Measurements from ENCODE around the gene PHACTR3. TPM values are rescaled to one million over a fixed set of nuclear protein-coding genes. Genes with fewer than 3 reads are reported as not detected.

The PHACTR3 gene
- polyA plus RNA-seq, 1 experiment, result not detected

DNA sequence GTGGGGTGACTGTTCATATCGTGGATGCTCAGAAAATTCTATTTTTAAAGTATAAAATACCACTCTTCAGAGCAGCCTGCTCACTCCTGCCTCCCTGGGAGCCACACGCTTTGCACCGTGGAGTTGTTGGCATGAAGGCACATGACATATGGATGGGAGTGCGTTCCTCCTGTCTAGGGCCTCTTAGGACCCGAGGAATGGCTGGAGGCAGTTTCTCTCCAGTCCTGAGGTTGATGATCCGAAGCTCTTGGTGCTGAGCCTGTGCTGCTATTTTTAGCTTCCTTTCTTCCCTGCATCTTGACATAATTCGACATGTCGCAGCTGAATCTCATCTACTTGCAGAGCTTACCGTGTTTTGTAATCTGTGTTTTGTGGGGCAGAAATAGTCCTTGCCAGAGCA is 73.9 kb downstream of the PHACTR3 start:
- no peak overlapping the region for H3K27ac ChIP-seq (ENCODE audit: low read depth, low read length)
- ChIA-PET POLR2A (no interaction called here), CTCF (no interaction called here)
- no peak overlapping the region for H3K4me3 ChIP-seq (ENCODE audit: low read depth, low read length)
- H3K27me3 ChIP-seq (ENCODE audit: control insufficient read depth, insufficient read depth, low read length), result no peaks in the 10 kb centered on the region
- H3K9me3 ChIP-seq (ENCODE audit: control insufficient read depth, insufficient read depth, low read length), result peaks cover 24% of the 10 kb centered on the region
- TF ChIP-seq, protein P1, sequence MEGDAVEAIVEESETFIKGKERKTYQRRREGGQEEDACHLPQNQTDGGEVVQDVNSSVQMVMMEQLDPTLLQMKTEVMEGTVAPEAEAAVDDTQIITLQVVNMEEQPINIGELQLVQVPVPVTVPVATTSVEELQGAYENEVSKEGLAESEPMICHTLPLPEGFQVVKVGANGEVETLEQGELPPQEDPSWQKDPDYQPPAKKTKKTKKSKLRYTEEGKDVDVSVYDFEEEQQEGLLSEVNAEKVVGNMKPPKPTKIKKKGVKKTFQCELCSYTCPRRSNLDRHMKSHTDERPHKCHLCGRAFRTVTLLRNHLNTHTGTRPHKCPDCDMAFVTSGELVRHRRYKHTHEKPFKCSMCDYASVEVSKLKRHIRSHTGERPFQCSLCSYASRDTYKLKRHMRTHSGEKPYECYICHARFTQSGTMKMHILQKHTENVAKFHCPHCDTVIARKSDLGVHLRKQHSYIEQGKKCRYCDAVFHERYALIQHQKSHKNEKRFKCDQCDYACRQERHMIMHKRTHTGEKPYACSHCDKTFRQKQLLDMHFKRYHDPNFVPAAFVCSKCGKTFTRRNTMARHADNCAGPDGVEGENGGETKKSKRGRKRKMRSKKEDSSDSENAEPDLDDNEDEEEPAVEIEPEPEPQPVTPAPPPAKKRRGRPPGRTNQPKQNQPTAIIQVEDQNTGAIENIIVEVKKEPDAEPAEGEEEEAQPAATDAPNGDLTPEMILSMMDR (IDR thresholded peaks at IDR 0.05; ENCODE audit: low read depth, low read length), result no peak
- DNase-seq (ENCODE audit: low read depth, low spot score), result no peak

DNA sequence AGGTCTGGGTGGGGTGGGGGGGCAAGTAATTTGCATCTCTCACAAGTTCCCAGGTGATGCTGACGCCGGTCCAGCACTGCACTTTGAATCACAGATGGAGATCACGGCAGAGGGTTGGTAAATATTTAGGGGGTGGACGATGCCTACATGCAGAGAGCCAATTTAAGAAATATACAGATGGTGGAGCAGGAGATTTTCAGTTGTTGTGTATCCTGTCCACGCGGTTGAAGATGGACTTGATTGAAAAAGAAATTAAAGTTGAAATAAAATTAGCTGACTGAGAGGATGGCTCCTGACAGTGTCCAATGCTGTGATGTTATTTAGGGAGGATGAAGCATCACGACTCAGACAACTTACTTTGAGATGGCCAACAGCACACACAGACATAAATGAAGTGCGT is 74.6 kb downstream of the PHACTR3 start:
- TF ChIP-seq, protein P1 (IDR thresholded peaks at IDR 0.05; ENCODE audit: low read depth, low read length), result no peak
- CTCF ChIA-PET, result no interaction called here
- DNase-seq (ENCODE audit: low read depth, low spot score), result no peak

DNA sequence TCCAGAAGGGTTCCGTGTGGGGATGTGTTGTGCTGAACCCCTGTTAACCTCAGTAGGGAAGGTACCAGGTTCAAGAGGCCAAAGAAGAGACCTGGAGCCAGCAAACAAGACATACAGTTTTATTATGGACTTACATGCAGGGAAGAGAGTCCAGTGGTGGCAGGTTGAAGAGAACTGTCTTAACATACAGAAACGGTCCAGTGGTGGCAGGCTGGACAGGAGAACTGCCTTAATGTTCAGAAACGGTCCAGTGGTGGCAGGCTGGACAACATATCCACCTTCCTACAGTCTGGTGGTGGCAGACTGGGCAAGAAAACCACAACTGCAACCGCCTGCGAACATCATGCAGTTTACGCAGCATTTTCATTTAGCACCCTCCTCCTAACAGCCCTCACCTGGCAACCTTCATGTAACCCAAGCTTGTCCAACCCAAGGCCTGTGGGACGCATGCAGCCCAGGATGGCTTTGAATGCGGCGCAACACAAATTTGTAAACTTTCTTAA is 75.9 kb downstream of the PHACTR3 start:
- no peak overlapping the region for H3K27ac ChIP-seq (ENCODE audit: low read depth, low read length)
- H3K27me3 ChIP-seq (ENCODE audit: control insufficient read depth, insufficient read depth, low read length), result no peaks in the 10 kb centered on the region
- H3K9me3 ChIP-seq (ENCODE audit: control insufficient read depth, insufficient read depth, low read length), result peaks cover 24% of the 10 kb centered on the region
- no peak overlapping the region for H3K4me3 ChIP-seq (ENCODE audit: low read depth, low read length)
- ChIA-PET POLR2A (no interaction called here), CTCF (no interaction called here)
- DNase-seq (ENCODE audit: low read depth, low spot score), result no peak
- TF ChIP-seq, protein P1 (IDR thresholded peaks at IDR 0.05; ENCODE audit: low read depth, low read length), result no peak

More for the DNA sequence above, 74.6 kb downstream of the PHACTR3 start:
- H3K27me3 ChIP-seq (ENCODE audit: control insufficient read depth, insufficient read depth, low read length), result no peaks in the 10 kb centered on the region
- H3K27ac ChIP-seq (ENCODE audit: low read depth, low read length), result no peak overlapping the region
- peaks cover 17% of the 10 kb centered on the region for H3K9me3 ChIP-seq (ENCODE audit: control insufficient read depth, insufficient read depth, low read length)
- no peak overlapping the region for H3K4me3 ChIP-seq (ENCODE audit: low read depth, low read length)
- POLR2A ChIA-PET, result no interaction called here

DNA sequence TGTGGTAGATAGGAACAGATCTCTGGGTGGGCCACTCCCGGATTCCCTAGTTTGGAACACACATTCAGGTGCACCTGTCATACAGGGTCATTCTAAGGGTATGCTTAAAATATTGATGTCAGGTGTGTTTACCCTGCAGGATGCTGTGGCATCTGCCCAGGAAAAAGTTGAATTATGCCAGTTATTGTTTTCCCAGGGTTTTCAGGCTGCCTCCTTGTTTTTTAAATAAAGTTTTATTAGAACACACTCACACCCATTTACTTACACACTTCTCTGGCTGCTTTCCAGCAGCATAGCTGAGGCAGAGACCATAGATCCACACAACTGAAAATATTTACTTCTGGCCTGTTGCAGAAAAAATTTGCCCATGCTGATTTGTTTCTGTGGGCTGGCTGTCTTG is 76.5 kb downstream of the PHACTR3 start:
- Histone ChIP-seq H3K9me3 (ENCODE audit: control insufficient read depth, insufficient read depth, low read length) (peaks cover 23% of the 10 kb centered on the region), H3K4me3 (ENCODE audit: low read depth, low read length) (no peak overlapping the region), H3K27me3 (ENCODE audit: control insufficient read depth, insufficient read depth, low read length) (no peaks in the 10 kb centered on the region), H3K27ac (ENCODE audit: low read depth, low read length) (no peak overlapping the region)
- ChIA-PET CTCF (no interaction called here), POLR2A (no interaction called here)
- TF ChIP-seq, protein P1 (IDR thresholded peaks at IDR 0.05; ENCODE audit: low read depth, low read length), result no peak
- no peak for DNase-seq (ENCODE audit: low read depth, low spot score)

DNA sequence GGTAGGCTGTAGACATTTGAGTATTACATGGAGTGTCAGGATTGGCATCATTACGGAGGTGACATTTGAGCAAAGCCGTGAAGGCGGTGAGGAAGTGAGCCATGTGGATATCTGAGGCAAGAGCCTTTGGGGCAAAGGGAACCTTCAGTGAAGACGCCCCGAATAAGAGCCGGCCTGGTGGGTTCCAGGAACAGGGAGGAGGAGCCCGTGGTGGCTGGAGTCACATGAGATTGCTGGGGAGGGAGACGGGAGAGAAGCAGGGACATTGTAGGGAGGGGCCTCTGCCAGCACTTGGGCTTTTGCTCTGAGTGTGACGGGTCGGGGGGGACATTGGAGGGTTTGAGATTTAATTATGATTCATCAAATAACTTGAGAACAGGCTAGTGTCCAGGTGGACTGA is 78.3 kb downstream of the PHACTR3 start:
- Histone ChIP-seq H3K9me3 (ENCODE audit: control insufficient read depth, insufficient read depth, low read length) (peaks cover 18% of the 10 kb centered on the region), H3K4me3 (ENCODE audit: low read depth, low read length) (no peak overlapping the region), H3K27ac (ENCODE audit: low read depth, low read length) (no peak overlapping the region), H3K27me3 (ENCODE audit: control insufficient read depth, insufficient read depth, low read length) (no peaks in the 10 kb centered on the region)
- ChIA-PET POLR2A (no interaction called here), CTCF (no interaction called here)
- no peak for DNase-seq (ENCODE audit: low read depth, low spot score)
- TF ChIP-seq, protein P1 (IDR thresholded peaks at IDR 0.05; ENCODE audit: low read depth, low read length), result no peak

Measured in AG04450 (cell line).